ENCODE measurements around the gene FOXA3.
A peak's percentile ranks its signal among the peaks of the same experiment; 100 is the strongest.
"Not testable (repeated sequence)": the region's sequence is repeated elsewhere in the genome, so short reads cannot be mapped to it uniquely, and the experiment has no call there.

The FOXA3 gene

GRCh38 chr19:45876411-45877197 lies 12.5 kb downstream of the FOXA3 start:
- no peak for DNase-seq

- no peak for DNase-seq
Observed at GRCh38 chr19:45878043-45878794, 14.1 kb downstream of the FOXA3 start.

GRCh38 chr19:45879055-45879454 lies 14.9 kb downstream of the FOXA3 start:
- DNase-seq = no peak

GRCh38 chr19:45879971-45880370 lies 15.8 kb downstream of the FOXA3 start:
- DNase-seq = no peak

- no peak for DNase-seq
Observed at GRCh38 chr19:45881082-45881908, 17.2 kb downstream of the FOXA3 start.

- DNase-seq = no peak
Observed at GRCh38 chr19:45881909-45882528, 17.9 kb downstream of the FOXA3 start.

- peak; percentile 81 for DNase-seq
Observed at GRCh38 chr19:45882652-45883585, 18.8 kb downstream of the FOXA3 start.

- no peak for DNase-seq
Observed at GRCh38 chr19:45883586-45883880, 19.4 kb downstream of the FOXA3 start.

GRCh38 chr19:45883881-45884681 lies 20.0 kb downstream of the FOXA3 start:
- no peak for DNase-seq

GRCh38 chr19:45884682-45885555 lies 20.8 kb downstream of the FOXA3 start:
- no peak for DNase-seq

- peak; percentile 84 for DNase-seq
Observed at GRCh38 chr19:45885556-45886426, 21.7 kb downstream of the FOXA3 start, which contains the start of gene IRF2BP1. TSS of gene IRF2BP1 (minus strand) at chr19:45886141. CDS start at chr19:45885774, 367 bp downstream.

GRCh38 chr19:45886427-45887199 lies 22.5 kb downstream of the FOXA3 start:
- peak; percentile 88 for DNase-seq

GRCh38 chr19:45887200-45887710 lies 23.1 kb downstream of the FOXA3 start:
- no peak for DNase-seq

- DNase-seq = no peak
Observed at GRCh38 chr19:45889210-45889885, 25.2 kb downstream of the FOXA3 start.

GRCh38 chr19:45890877-45891276 lies 26.8 kb downstream of the FOXA3 start:
- no peak for DNase-seq

GRCh38 chr19:45895519-45895972 lies 31.4 kb downstream of the FOXA3 start:
- no peak for DNase-seq

- not testable (repeated sequence) for DNase-seq
Observed at GRCh38 chr19:45895983-45896599, 32.0 kb downstream of the FOXA3 start.
